Activated naive CD4-positive, alpha-beta T cell treated with anti-CD3 and anti-CD28 coated beads for 36 hours (primary cell): ENCODE data around the gene SAMD4A. TPM values are rescaled to one million over a fixed set of nuclear protein-coding genes. Genes with fewer than 3 reads are reported as not detected.

ENCODE experiments used
- CTCF ChIA-PET: fragments of 350-600 bp; sonication (Branson Sonifier 250); formaldehyde crosslinking; loops from one replicate; lab custom pipeline; 2021; ENCODE audit warnings: antibody characterized with exemption; lab: Charles Lee
- DNase-seq: peaks from one replicate; pipeline ENCODE4 v3.0.0-alpha.2; 2020
- H3K27ac Mint-ChIP-seq: one replicate; pipeline ENCODE4 v1.8.0; 2021; ENCODE audit warnings: mild to moderate bottlenecking, mixed read lengths
- H3K27me3 Mint-ChIP-seq: one replicate; pipeline ENCODE4 v1.8.0; 2021; ENCODE audit warnings: low read depth, mixed read lengths
- H3K36me3 Mint-ChIP-seq: one replicate; pipeline ENCODE4 v1.8.0; 2021; ENCODE audit warnings: low read depth, mixed read lengths
- H3K4me1 Mint-ChIP-seq: one replicate; pipeline ENCODE4 v1.8.0; 2021; ENCODE audit warnings: low read depth, mixed read lengths
- H3K4me3 Mint-ChIP-seq: one replicate; pipeline ENCODE4 v1.8.0; 2021; ENCODE audit warnings: mild to moderate bottlenecking, moderate library complexity, mixed read lengths
- H3K9me3 Mint-ChIP-seq: one replicate; pipeline ENCODE4 v1.8.0; 2021; ENCODE audit warnings: mixed read lengths
- intact Hi-C: fragments of 100-400 bp; cut with micrococcal nuclease; formaldehyde crosslinking; loops from one replicate; pipeline ENCODE4 v1.15.1; 2023
- total RNA-seq, 2 experiments: library from RNA; stranded (reverse); gene quantifications; one replicate each; pipeline ENCODE4 v1.2.3, GENCODE V29; 2021

SAMD4A gene
- total RNA-seq, 2 experiments from 2014 or later: 4.7 to 4.9 TPM

DNA sequence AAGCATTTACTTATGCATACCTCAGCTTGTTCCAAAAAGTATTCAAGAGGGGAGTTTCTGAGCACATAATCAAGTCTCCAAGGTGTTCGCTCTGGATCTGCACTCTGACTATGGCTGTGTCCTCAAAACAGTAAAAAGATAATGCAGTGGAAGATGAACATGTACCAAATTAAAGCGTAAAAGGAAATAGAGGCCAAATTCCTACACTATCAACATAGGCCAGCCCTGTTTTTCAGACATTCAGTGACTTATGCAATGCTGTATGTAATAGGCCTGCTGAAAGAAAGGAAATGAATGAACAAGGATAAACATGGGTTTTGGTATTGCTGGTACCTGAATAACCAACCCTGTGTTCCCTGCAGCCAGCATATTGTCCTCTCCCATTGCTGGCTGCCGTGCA is 115.7 kb downstream of the SAMD4A start:
- Mint-ChIP-seq H3K4me1 (peaks cover 3% of the 10 kb centered on the region), H3K27ac (no peak overlapping the region), H3K36me3 (no peaks in the 10 kb centered on the region), H3K9me3 (no peaks in the 10 kb centered on the region), H3K27me3 (no peaks in the 10 kb centered on the region), H3K4me3 (no peak overlapping the region)
- CTCF ChIA-PET: no interaction called here
- DNase-seq: no peak
- intact Hi-C loops: no loop called here

DNA sequence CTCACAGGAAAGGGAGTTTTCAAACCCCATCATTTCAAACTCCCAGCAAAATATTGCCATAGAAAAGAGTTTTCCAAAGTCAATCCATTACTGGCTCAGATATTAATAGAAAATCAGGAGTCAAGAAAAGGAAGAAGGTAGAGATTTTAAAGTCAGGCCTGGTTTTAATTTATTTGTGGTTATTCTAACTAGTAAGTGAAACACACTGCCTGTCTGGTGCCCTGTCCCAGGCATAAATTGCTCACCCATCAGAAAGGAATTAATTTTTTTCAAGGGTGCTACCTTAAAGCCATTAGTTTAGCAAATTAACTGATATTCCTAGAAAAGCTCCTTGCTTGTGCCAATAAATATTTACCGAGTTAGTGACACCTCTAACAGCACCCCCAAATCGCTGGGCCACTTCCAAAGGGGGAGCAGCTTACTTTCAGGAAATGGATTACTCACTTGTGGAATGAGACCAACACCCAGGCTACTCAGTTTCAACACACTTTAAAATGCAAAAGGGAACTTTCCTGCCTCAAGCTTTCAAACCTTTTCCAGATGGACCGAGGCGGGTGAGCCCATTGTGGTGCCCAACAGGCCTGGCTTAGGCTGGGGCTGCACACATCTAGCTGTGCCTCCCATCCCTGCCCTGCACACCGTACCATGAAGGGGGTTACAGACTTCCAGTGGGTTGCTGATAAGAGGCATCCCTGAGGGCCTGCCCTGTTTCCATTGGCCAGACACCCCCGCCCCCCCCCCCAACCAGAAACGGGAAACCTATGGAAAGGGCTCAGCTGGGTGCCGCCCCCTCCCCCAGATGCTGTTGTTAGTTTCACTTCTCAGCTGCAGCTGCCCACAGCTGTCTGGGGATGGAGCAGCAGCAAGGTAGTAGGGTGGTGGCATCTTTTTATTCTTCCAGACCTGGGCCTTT is 117.2 kb downstream of the SAMD4A start:
- H3K27ac Mint-ChIP-seq: no peak overlapping the region
- CTCF ChIA-PET: interaction anchor here (0.8 to 0.9 kb wide), 2 partner anchors 119 to 120 kb away, joined by 3 to 4 read pairs; no protein-coding TSS in a partner anchor
- no peaks in the 10 kb centered on the region for H3K9me3 Mint-ChIP-seq
- no peaks in the 10 kb centered on the region for H3K36me3 Mint-ChIP-seq
- intact Hi-C loops: no loop called here
- H3K4me3 Mint-ChIP-seq: no peak overlapping the region
- no peaks in the 10 kb centered on the region for H3K27me3 Mint-ChIP-seq
- DNase-seq: no peak
- H3K4me1 Mint-ChIP-seq: peaks cover 12% of the 10 kb centered on the region

DNA sequence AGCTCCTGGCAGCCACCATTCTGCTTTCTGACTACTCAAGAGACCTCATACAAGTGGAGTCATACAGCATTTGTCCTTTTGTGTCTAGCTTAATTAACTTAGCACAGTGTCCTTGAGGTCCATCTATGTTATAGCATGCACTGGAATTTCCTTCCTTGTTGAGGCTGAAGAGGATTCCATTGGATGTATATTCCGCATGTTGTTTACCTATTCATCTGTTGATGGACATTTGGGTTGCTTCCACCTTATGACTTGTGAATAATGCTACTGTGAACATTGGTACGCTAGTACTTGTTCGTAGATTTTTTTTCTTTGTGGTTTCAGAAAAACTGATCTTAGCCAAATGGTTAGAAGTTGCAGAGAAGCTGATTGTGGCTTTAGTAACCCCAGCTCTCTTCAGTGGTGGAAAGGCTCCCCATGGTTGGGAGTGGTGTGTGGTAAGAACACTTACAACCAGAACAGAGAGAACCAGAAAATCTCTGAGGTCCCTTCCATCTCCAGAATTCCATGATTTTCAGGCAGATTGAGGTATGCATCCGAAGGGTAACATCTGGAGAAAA is 118.4 kb downstream of the SAMD4A start:
- intact Hi-C loops: no loop called here
- Mint-ChIP-seq H3K4me1 (peaks cover 15% of the 10 kb centered on the region), H3K36me3 (no peaks in the 10 kb centered on the region), H3K4me3 (no peak overlapping the region), H3K27me3 (no peaks in the 10 kb centered on the region), H3K27ac (no peak overlapping the region), H3K9me3 (no peaks in the 10 kb centered on the region)
- DNase-seq: no peak
- CTCF ChIA-PET: interaction anchor here (0.8 to 1.3 kb wide), 4 partner anchors 36 to 122 kb away, joined by 3 to 5 read pairs (median 4); no protein-coding TSS in a partner anchor

DNA sequence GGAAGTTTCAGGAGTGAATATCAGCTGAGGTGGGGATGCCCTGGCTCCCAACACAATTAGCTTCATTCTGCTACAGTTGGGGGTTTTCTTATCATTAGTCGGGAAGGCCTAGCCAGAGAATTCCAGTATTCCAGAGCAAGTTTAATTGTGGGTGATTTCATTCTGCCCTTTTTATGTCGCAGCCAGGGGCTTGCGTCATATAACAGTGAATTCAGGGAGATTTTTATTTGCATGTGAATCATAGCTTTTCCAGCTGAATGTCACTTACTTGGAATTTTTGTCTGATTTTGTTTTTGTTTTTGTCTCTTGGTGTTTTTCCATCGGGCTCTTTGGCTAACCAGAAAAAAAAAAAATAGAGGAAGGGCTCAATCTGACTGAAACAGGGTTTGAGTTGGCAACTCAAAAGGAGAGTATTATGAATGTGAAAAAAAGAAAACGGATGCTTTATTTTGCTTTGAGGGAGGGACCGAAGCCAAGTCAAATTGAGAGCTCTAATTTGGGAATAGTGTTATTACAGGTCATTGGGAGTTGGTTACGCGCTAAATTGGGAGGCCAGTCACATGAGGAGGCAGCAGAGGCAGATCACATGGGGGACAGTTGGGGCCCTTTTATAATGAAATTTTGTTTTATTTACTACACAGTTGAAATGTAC is 119.4 kb downstream of the SAMD4A start:
- H3K9me3 Mint-ChIP-seq: no peaks in the 10 kb centered on the region
- no peaks in the 10 kb centered on the region for H3K36me3 Mint-ChIP-seq
- intact Hi-C loops: no loop called here
- H3K27me3 Mint-ChIP-seq: no peaks in the 10 kb centered on the region
- no peak overlapping the region for H3K27ac Mint-ChIP-seq
- H3K4me3 Mint-ChIP-seq: no peak overlapping the region
- CTCF ChIA-PET: interaction anchor here (1.0 to 2.1 kb wide), 5 partner anchors 14 to 123 kb away, joined by 3 to 5 read pairs (median 3); no protein-coding TSS in a partner anchor
- no peak for DNase-seq
- peaks cover 16% of the 10 kb centered on the region for H3K4me1 Mint-ChIP-seq

DNA sequence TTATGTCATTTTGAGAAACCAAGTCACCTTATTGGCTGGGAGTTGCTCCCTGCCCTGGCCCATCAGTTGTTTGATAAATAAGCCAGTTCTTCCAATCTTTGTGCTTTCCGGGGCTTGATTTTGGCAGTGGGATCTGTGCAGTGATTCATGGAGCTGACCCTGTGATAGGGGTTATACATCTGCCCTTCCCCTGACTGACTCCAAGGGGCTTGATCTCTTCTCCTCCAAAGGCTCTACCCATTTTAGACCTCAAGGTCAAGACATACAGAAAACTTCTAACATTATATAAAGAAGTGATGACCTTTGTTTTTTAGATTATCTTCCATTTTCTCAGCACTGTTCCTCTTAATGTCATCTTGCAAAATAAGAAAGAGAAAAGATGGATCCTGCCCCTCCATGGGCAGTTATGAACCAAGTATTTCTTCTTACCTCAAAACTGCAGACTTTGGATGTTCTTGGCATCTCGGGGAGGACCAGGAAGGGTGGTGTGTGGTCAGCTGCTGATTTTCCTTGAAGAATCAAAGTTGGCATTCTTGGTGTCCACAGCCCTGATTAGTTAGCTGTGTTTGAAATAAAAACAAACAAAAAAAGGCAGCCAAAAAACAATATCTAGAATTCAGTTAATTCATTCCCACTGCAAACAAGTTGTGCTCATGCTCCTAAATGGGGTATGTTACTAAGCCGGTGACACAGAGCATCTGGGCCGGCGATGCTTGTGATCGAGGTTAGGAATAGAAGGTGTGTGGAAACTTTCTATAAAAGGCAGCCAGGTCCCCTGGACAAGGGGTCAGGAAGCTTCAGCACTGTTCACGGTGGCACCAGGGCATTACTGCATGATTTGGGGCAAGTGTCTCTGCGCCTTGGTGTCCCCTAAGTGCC is 120.2 kb downstream of the SAMD4A start:
- CTCF ChIA-PET: interaction anchor here (0.8 to 2.1 kb wide), 3 partner anchors 11 to 87 kb away, joined by 3 to 5 read pairs (median 3); no protein-coding TSS in a partner anchor
- H3K27me3 Mint-ChIP-seq: no peaks in the 10 kb centered on the region
- H3K36me3 Mint-ChIP-seq: no peaks in the 10 kb centered on the region
- H3K4me1 Mint-ChIP-seq: peaks cover 16% of the 10 kb centered on the region
- no peak for DNase-seq
- H3K9me3 Mint-ChIP-seq: no peaks in the 10 kb centered on the region
- no peak overlapping the region for H3K4me3 Mint-ChIP-seq
- intact Hi-C loops: no loop called here
- H3K27ac Mint-ChIP-seq: no peak overlapping the region

DNA sequence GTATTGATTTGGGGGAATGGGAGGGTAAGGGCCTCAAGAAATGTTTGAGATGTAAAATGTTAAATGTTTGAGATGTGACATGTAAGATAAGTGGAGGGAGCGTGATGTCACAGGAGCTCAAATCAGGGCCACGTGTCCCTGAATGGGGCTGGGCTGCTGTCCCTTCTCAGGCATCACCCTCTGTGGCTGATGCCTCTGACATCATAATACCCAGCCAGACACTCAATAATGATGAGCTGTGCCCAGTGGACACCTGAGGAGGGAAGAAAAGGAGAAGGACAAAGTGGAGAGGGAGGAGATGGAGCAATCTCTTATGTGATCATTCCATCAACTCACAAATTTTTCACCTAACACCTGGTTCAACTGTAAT is 120.8 kb downstream of the SAMD4A start:
- Mint-ChIP-seq H3K9me3 (no peaks in the 10 kb centered on the region), H3K36me3 (no peaks in the 10 kb centered on the region), H3K27me3 (no peaks in the 10 kb centered on the region), H3K27ac (no peak overlapping the region), H3K4me3 (no peak overlapping the region), H3K4me1 (peaks cover 16% of the 10 kb centered on the region)
- intact Hi-C loops: no loop called here
- DNase-seq: no peak
- CTCF ChIA-PET: interaction anchor here (0.8 to 2.1 kb wide), 2 partner anchors 12 to 86 kb away, joined by 3 to 5 read pairs; no protein-coding TSS in a partner anchor

DNA sequence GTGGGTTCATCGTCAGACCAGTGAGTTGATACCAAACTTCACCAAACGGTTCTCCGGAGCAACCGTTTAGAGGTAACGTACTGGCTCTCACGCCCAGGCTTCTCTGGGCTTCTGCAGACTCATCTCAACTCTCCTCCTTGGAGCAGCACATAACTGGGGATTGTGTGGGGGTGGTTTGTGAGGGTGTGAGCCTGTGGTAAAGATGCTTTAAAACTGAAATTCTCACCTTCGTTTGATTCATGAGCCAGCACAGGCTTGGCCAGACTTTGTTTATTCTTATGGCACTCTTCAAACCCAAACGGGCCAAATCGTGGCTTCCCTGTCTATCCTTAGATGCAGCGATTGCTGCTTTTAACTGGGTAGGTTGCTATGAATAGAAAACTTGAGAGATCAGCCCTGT is 121.3 kb downstream of the SAMD4A start:
- peak; percentile 12 for DNase-seq
- Mint-ChIP-seq H3K27ac (no peak overlapping the region), H3K4me3 (no peak overlapping the region), H3K36me3 (no peaks in the 10 kb centered on the region), H3K27me3 (no peaks in the 10 kb centered on the region), H3K9me3 (no peaks in the 10 kb centered on the region), H3K4me1 (peaks cover 16% of the 10 kb centered on the region)
- intact Hi-C loops: no loop called here
- CTCF ChIA-PET: interaction anchor here (0.8 to 2.1 kb wide), 2 partner anchors 12 to 85 kb away, joined by 3 to 5 read pairs; no protein-coding TSS in a partner anchor

DNA sequence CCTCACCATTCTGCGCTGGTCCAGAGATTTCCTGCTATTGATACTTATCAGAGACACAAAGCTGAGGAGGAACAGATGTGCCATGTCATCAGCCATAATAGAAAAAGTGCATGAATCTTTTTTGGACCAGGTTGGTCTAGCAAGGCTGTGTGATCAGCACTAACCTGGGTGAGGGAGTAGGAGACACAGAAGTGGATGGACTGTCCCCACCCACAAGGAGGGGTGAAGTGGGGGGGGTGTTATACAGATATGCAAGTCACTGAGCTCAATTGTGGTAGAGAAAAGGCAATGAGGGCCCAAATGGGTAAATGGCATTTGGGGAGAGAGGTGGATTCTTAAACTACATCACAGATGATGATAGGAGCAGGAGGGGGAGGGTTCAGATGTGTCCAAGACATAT is 123.0 kb downstream of the SAMD4A start:
- CTCF ChIA-PET: interaction anchor here (0.6 to 3.2 kb wide), 13 partner anchors 14 to 126 kb away, joined by 3 to 33 read pairs (median 5); partner anchors contain the start of gene SAMD4A

DNA sequence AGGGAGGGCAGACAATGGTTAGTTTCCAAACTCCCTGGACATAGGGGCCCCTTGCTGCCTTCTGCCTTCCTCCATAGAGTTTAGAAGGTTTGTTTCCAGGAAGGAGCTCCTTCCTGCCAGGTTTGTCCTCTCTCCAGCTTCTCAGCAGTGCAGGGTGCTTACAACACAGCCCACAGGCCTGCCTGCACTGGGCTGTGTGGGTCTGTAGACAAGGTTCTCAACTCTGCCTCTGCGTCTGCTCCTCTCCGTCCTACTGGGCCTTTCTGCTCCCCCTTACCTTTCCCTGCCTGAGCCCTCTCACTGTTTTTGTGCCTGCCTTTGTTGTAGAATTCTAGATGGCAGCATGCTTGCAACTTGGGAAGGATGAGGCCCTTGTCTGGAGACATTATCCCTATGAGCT is 124.0 kb downstream of the SAMD4A start:
- intact Hi-C loops: loop anchor here (1.0 to 2.0 kb wide), 4 partner anchors 20 to 127 kb away; no protein-coding TSS in a partner anchor
- Mint-ChIP-seq H3K27ac (no peak overlapping the region), H3K9me3 (no peaks in the 10 kb centered on the region), H3K27me3 (no peaks in the 10 kb centered on the region), H3K36me3 (no peaks in the 10 kb centered on the region), H3K4me1 (peaks cover 15% of the 10 kb centered on the region), H3K4me3 (no peak overlapping the region)
- CTCF ChIA-PET: interaction anchor here (0.6 to 3.2 kb wide), 22 partner anchors 14 to 136 kb away, joined by 3 to 33 read pairs (median 4); partner anchors contain the start of gene SAMD4A
- no peak for DNase-seq

More for the DNA sequence above, 123.0 kb downstream of the SAMD4A start:
- Mint-ChIP-seq H3K27ac (no peak overlapping the region), H3K36me3 (no peaks in the 10 kb centered on the region), H3K4me3 (no peak overlapping the region), H3K27me3 (no peaks in the 10 kb centered on the region), H3K9me3 (no peaks in the 10 kb centered on the region), H3K4me1 (peaks cover 16% of the 10 kb centered on the region)
- intact Hi-C loops: loop anchor here (2.0 kb wide), 1 partner anchor 19 kb away; no protein-coding TSS in a partner anchor
- DNase-seq: no peak

DNA sequence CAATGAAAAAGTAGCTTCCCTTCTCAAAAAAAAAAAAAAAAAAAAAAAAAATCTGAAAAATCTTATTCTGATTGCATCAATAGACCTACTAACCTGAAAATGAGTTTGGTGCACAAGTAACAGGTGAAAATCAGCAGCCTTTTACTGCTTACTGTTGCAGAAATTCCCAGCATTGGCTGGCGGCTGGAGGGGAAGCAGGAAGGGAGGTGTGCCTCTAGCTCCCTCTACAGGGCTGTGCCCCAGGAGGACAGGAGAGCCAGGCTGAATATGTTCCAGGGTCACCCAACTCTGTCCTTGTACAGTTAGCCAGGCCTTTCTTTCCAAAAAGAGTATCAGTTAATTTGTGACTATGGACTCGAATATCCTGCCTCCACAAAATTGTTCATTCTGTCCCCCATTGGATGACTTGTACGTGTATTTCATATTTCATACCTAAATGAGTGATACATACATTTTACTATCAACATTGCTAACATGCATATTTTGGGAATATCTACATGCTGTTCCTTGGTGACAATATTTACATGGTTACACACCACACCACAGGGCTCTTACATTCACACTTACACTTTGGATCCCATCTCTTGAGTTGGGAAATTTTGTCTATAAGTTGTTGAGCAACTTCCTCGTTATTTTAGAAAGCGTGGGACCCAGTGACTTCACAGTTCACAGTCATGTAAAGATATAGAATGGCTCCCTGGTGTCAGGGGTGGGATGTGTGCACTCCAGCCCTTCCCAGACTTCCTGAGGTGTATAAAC is 124.8 kb downstream of the SAMD4A start:
- Mint-ChIP-seq H3K4me3 (no peak overlapping the region), H3K27me3 (no peaks in the 10 kb centered on the region), H3K27ac (no peak overlapping the region), H3K36me3 (no peaks in the 10 kb centered on the region), H3K4me1 (peaks cover 15% of the 10 kb centered on the region), H3K9me3 (no peaks in the 10 kb centered on the region)
- DNase-seq: peak; percentile 80
- CTCF ChIA-PET: interaction anchor here (0.6 to 3.2 kb wide), 16 partner anchors 13 to 135 kb away, joined by 3 to 33 read pairs (median 4); partner anchors contain the start of gene SAMD4A
- intact Hi-C loops: loop anchor here (1.0 to 2.0 kb wide), 5 partner anchors 21 to 127 kb away; no protein-coding TSS in a partner anchor
